GM21528 (cell line): ENCODE data around the gene SMARCAL1.
A peak's percentile ranks its signal among the peaks of the same experiment; 100 is the strongest.
"Not testable (repeated sequence)": the region's sequence is repeated elsewhere in the genome, so short reads cannot be mapped to it uniquely, and the experiment has no call there.

Source experiments
- ATAC-seq: cut with Tn5 transposase; IDR thresholded peaks from one replicate; pipeline ENCODE4 v1.9.1; 2021; ENCODE audit warnings: mild to moderate bottlenecking, moderate library complexity; ENCODE audit not compliant: unreplicated experiment, low FRiP score

The SMARCAL1 gene

DNA sequence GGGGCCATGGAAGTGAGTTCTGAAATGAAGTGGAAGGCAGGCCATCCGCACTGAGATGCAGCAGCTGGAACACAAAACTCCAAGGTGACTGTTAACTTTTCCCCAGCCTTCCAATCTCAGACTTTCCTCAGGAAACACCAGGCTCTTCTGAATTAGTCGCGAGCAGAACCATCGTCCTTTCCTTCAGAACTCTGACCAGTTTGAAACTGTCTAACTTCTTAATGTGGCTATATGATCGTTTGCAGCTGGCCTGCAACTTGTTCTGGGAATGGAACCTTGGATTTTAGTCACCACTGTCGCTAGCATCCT lies 85.7 kb downstream of the SMARCAL1 start:
- no peak for ATAC-seq

GRCh38 chr2:216498379-216499352 lies 86.4 kb downstream of the SMARCAL1 start, which contains the start of gene RPL37A:
RPL37A (plus strand) TSS chr2:216498844; CDS start chr2:216498875, 31 bp downstream.
- ATAC-seq, result peak; percentile 90

DNA sequence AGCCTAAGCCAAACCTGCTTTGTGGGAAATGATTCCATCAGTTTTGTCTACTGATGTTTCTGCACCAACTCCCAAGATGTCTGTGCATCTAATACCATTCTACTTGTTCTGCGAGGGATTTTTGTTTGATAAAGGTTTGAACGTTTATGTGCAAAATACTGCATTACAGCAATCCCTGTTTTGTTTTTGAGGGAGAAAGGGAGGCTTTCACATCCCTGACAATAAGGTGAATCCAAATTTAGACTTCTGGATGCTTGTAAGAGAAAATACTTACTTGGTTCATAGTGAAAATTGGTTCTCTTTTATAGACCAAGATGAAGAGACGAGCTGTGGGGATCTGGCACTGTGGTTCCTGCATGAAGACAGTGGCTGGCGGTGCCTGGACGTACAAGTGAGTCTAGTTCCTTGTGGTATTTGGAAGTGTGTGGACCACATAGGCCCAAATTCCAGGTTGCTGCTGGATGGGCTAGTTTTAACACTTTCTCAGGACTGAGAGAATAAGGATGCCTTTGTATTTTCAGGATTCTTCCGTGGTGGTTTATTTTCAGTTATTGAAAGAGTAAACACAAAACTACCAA lies 87.4 kb downstream of the SMARCAL1 start:
- no peak for ATAC-seq

DNA sequence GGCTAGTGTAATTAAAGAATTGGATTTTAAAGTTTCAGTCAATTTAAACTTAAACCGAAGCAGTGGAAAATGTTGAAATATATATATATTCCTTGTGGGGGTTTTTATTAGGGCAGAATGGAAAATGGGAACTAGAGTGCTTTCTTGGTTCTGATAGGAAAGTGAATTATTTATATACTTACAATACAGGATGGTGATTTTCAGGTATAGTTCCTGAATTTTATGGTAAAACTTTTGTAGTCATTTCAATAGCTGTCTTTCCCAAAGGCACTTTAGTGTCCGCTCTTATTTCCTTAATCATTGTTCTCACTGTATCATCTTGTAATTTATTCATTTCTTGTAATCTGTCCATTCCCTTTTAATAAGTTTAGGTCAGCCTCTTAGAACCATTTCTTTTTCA lies 88.3 kb downstream of the SMARCAL1 start:
- no peak for ATAC-seq

- no peak for ATAC-seq
Measured at GRCh38 chr2:216501854-216502253, 89.6 kb downstream of the SMARCAL1 start.

GRCh38 chr2:216502381-216503158 lies 90.3 kb downstream of the SMARCAL1 start:
- no peak for ATAC-seq

- no peak for ATAC-seq
Measured at GRCh38 chr2:216503159-216503629, 90.9 kb downstream of the SMARCAL1 start.

DNA sequence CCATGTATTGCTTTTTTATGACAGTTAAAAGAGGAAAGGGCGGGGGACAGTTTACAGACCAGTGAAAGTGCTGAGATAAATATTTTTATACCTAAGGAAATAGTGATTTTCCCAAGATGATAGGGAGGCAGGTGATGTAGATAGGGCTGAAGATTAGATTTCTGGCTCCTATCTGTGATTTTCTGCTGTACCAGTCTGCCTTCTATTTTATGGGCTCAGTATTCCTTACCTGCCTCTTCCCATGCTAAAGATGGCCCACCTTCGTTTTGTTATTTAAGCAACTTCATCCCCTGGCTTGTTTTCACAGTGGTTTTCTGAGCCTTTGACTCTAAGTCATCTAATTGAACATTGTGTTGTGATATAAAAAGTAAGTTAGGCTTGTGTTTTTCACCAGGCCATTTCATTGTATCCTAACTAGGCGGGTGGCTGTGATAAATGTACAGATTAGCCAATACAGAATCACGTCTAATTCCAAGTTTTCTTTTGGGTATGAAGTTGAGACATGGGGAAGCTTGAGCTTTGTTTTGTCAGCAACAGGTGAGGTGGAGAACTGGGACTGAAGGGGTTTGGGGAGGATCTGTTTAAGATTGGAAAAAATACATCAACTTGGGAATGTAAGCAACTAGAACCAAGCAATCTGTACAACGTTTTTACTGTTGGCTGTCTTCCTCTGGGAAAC lies 91.6 kb downstream of the SMARCAL1 start:
- ATAC-seq, result no peak

DNA sequence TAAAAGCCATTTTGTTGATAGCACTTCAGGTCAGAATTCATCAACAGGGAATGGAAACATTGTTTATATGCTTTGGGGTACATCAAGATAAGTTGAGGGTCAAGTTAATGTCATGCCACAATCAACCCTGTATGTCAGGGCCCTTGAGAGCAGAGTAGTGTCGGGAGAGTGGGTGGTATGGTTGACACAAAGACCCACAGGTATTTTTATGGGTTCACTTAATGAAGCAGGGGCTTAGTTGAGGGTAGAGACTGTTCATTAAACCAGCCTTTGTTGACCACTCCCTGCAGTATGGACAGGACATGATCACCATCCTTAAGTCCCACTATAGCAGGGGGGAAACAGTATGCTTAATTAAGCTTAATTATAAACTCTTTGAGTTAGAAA lies 92.1 kb downstream of the SMARCAL1 start:
- ATAC-seq, result no peak

GRCh38 chr2:216505133-216506106 lies 93.1 kb downstream of the SMARCAL1 start:
- ATAC-seq, result no peak

DNA sequence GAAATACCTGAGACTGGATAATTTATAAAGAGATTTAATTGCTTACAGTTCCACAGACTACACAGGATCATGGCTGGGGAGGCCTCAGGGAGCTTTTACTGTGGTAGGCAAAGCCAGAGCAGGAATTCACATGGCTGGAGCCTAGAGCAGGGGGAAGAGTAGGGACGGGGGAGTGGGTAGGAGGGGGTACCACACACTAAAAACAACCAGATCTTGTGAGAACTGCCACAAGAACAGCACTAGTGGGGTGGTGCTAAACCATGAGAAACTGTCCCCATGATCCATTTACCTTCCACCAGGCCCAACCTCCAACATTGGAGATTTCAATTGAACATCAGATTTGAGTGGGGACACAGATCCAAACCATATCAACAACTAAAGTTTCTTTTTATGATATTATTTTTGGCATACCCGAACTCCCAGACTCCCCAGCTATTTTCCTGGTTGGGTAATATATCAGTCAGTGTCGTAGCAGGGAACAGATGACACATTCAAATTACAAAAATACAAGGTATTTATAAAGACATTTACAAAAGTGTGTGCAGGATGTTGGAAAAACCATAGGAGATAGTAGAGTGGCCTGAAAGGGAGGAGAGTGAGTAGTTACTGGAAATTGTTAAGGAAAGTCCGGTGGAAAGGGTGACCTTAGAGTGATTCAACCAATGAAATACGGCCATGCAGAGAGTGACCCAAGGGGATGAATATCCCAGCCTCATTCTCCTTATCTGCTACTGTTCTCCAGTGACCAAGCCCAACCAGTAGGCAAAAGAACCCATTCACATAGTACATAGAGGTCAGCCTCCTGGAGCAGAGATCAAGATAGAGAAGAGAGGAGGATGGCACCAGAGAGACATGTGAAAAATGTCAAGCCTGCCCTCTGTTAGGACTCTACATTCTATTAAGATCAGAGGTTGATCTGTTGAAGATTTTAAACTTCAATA lies 95.2 kb downstream of the SMARCAL1 start:
- no peak for ATAC-seq

- ATAC-seq, result no peak
Measured at GRCh38 chr2:216508229-216508628, 95.9 kb downstream of the SMARCAL1 start.

- no peak for ATAC-seq
Measured at GRCh38 chr2:216516730-216517350, 104.6 kb downstream of the SMARCAL1 start.

DNA sequence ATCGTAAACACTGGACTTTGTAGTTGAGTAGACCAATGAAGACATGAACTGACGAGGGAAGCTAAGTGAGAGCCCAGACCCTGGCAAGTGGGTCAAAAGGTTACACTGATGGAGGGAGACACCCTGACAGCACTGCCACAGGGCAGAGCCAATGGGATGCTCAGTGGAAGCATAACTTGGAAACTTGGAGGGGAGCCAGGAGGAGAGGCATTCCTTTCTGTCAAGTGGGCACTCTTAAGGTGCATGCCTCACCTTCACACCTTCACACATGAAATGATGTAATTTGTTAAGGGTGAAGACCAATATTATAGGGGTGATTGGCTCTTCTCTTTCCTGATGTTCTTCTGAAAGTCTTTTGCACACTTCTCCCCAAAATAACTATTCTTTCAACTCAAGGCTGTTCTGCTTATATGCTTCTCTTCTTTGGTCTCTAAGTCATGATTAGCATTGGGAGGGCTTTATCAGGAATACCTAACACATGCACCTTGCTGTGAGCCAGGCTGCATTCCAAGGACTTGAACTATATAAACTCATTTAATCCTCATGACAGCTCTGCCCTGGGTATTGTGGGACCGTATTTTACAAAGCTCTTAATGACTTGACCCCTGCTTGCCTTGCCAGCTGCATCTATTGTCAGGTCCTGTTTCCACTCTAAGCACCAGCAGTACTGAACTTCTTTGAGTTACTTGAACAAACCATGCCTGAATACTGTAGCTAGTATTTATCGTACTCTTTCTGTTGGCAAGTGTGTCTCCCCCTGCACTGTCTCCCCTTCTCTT lies 105.4 kb downstream of the SMARCAL1 start:
- ATAC-seq, result no peak

DNA sequence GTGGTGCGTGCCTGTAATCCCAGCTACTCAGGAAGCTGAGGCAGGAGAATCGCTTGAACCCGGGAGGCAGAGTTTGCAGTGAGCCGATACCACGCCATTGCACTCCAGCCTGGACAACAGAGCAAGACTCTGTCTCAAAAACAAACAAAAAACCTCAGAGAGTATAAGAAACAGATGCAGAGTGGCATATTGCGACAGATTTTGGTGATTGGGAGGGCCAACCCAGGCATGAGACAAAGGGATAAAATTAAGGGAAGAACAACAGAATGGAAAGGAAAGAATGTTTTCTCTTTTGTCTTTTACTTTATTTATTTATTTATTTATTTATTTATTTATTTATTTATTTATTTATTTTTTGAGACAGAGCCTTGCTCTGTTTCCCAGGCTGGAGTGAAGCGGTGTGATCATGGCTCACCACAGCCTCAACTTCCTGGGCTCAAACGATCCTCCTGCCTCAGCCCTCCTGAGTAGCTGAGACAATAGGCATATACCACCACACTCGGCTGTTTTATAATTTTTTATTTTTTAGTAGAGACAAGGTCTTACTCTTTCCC lies 106.4 kb downstream of the SMARCAL1 start:
- not testable (repeated sequence) for ATAC-seq

GRCh38 chr2:216519154-216519762 lies 107.0 kb downstream of the SMARCAL1 start:
- peak; percentile 61 for ATAC-seq
